ENCODE results near the gene SALL3. TPM values are rescaled to one million over a fixed set of nuclear protein-coding genes. Genes with fewer than 3 reads are reported as not detected.
A peak's percentile ranks its signal among the peaks of the same experiment; 100 is the strongest.

Gene SALL3
- total and polyA plus RNA-seq, 2 of the 8 experiments (the other 6 are each of a cell fraction or from before 2014, with no cell fraction given), result 10.5 to 46.4 TPM

DNA sequence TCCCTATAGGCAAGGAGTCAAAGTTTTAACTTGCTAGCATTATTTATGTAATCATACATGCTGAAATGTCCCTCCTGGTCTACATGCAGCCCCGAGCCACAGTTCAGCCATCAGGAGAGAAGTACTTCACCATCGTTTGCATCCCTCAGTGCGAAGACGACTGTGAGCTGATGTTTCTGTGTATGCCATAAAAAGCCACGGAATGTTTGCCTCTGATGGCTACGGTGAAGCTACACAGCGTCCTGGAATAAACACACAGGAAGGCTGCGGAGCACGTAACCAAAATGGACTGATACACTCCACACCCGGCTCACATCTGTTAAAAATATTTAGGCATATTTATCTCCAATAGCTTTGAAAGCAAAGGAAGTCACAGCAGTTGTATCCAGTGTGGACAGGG is 4.3 kb upstream of the SALL3 start:
- Histone ChIP-seq H3K4me1 (replicated peaks in 1 of 4; ENCODE audit: control insufficient read depth in 3 of 4, insufficient read depth in 4 of 4, low read length in 3 of 4) (peaks cover 9 to 34% (median 25%) of the 10 kb centered on the region in 4 experiments), H4K20me1 (replicated peaks in 1 of 2; ENCODE audit: control insufficient read depth in 1 of 2, insufficient read depth in 2 of 2, low read length in 2 of 2) (peaks cover 1 to 15% of the 10 kb centered on the region in 2 experiments), H3K23me2 (ENCODE audit: low read depth, low read length) (peaks cover 17% of the 10 kb centered on the region; the same call in 1 of the 2 replicates), H3K4ac (replicated peaks; ENCODE audit: insufficient read length, low read depth, low read length) (no peak overlapping the region), H3K56ac (replicated peaks; ENCODE audit: insufficient read length, low read depth, low read length) (no peak overlapping the region), H2BK12ac (ENCODE audit: low read depth, low read length) (peak overlapping the region; percentile 22; the same call in 1 of the 2 replicates), H3K9ac (replicated peaks in 1 of 4; ENCODE audit: extremely low read depth in 1 of 4, low read depth in 3 of 4, low read length in 3 of 4) (no peak overlapping the region), H2AFZ (ENCODE audit: low read length) (no peak overlapping the region), H3K23ac (ENCODE audit: insufficient read length) (no peak overlapping the region), H2AK5ac (ENCODE audit: low read depth, low read length) (no peak overlapping the region), H4K8ac (ENCODE audit: extremely low read depth, insufficient read depth, low read length) (no peak overlapping the region), H3K18ac (ENCODE audit: extremely low read depth, low read length) (no peak overlapping the region), H3K9me3 (ENCODE audit: insufficient read depth in 2 of 2, low read depth in 1 of 2, low read length in 1 of 2) (no peaks in the 10 kb centered on the region), H4K91ac (replicated peaks; ENCODE audit: insufficient read length, low read length) (no peak overlapping the region), H3K4me2 (ENCODE audit: insufficient read depth in 1 of 2, low read depth in 2 of 2, low read length in 2 of 2) (peak overlapping the region in 1 of 2 experiments; percentile 38; a peak in 1 of 4 replicates), H2BK120ac (replicated peaks; ENCODE audit: low read depth, low read length) (no peak overlapping the region), H2BK15ac (ENCODE audit: low read length) (no peak overlapping the region), H2BK20ac (ENCODE audit: low read length) (peak overlapping the region; percentile 8; the same call in 1 of the 2 replicates), H3K79me2 (ENCODE audit: control insufficient read depth in 1 of 2, insufficient read depth in 2 of 2, low read length in 2 of 2) (peaks cover 0 to under 1% of the 10 kb centered on the region in 2 experiments; a peak in 1 of 4 replicates), H3K36me3 (ENCODE audit: control insufficient read depth in 2 of 4, insufficient read depth in 4 of 4, low read length in 3 of 4) (peaks cover 0 to 2% (median 0%) of the 10 kb centered on the region in 4 experiments; a peak in 1 of 8 replicates), H2BK5ac (ENCODE audit: low read depth, low read length) (no peak overlapping the region), H3K14ac (ENCODE audit: insufficient read length) (no peak overlapping the region), H3K27me3 (replicated peaks in 1 of 4; ENCODE audit: control insufficient read depth in 3 of 4, extremely low read depth in 1 of 4, insufficient read depth in 3 of 4, low read length in 3 of 4) (peaks cover 54 to 85% (median 79%) of the 10 kb centered on the region in 4 experiments), H4K5ac (ENCODE audit: insufficient read length, low read depth, low read length) (no peak overlapping the region), H3K4me3 (ENCODE audit: extremely low read depth in 1 of 4, insufficient read depth in 2 of 4, low read depth in 3 of 4, low read length in 4 of 4) (no peak overlapping the region; a peak in 1 of 8 replicates), H3K79me1 (ENCODE audit: low read depth, low read length) (no peaks in the 10 kb centered on the region), H3K27ac (ENCODE audit: low read depth, low read length) (no peak overlapping the region)
- WGBS, 2 experiments (ENCODE audit: extremely low coverage in 1 of 2, insufficient coverage in 1 of 2, insufficient read length in 1 of 2, insufficient replicate concordance in 2 of 2, low coverage in 1 of 2, low lambda C conversion rate in 2 of 2, missing lambda C conversion rate in 1 of 2), result 20% methylated on average over 10 of the region's 10 CpGs; no CpG with 5 or more reads in 1 of the 2 experiments
- TF ChIP-seq YY1 (IDR thresholded peaks at IDR 0.05; ENCODE audit: low read depth, low read length) (no peak), RNF2 (IDR thresholded peaks at IDR 0.05; ENCODE audit: borderline replicate concordance, low read depth, low read length, missing control alignments, poor library complexity, severe bottlenecking) (peak; percentile 92), SUZ12 (IDR thresholded peaks at IDR 0.05; ENCODE audit: low read length) (peak; percentile 35; the same call in 1 of the 2 replicates), EZH2 (IDR thresholded peaks at IDR 0.05; ENCODE audit: low read depth, low read length, severe bottlenecking) (peak; percentile 62)
- ChIA-PET CTCF (ENCODE audit: partially characterized antibody) (interaction anchor here (1.0 to 1.6 kb wide), 2 partner anchors 10 to 262 kb away, joined by 4 to 13 read pairs; no protein-coding TSS in a partner anchor), POLR2A (ENCODE audit: partially characterized antibody) (interaction anchor here (0.7 to 1.6 kb wide), 4 partner anchors 8 to 30 kb away, joined by 3 to 5 read pairs (median 3); no protein-coding TSS in a partner anchor)
- DNase-seq (ENCODE audit: low read depth in 1 of 2, low spot score in 2 of 2) (no peak), FAIRE-seq (no peak)

All from H1 (cell line).